Neutrophil (primary cell): ENCODE measurements around the gene CHL1.

ENCODE experiments used
- H3K27ac ChIP-seq: fragments of 200-600 bp; sonication (generic); 2 replicates; pipeline ENCODE4 v1.5.1; 2016; ENCODE audit warnings: mild to moderate bottlenecking, moderate library complexity
- H3K27me3 ChIP-seq: fragments of 200-600 bp; sonication (generic); 2 replicates; pipeline ENCODE4 v1.6.0; 2016; ENCODE audit warnings: mild to moderate bottlenecking
- H3K36me3 ChIP-seq: fragments of 200-600 bp; sonication (generic); 2 replicates; pipeline ENCODE4 v1.5.1; 2017
- H3K4me1 ChIP-seq, 2 experiments: fragments of 200-600 bp in 1 of 2; sonication (generic) in 1 of 2; 1 replicate in 1 of 2; 2 replicates in 1 of 2; pipeline versions ENCODE4 v1.5.1 to v1.6.1; 2013 to 2016; ENCODE audit warnings: low read depth in 1 of 2, low read length in 1 of 2, mild to moderate bottlenecking in 1 of 2, moderate library complexity in 1 of 2; ENCODE audit not compliant: control insufficient read depth in 1 of 2, insufficient read depth in 1 of 2
- H3K4me3 ChIP-seq, 2 experiments: fragments of 200-600 bp in 1 of 2; sonication (generic) in 1 of 2; 1 replicate in 1 of 2; 2 replicates in 1 of 2; pipeline ENCODE4 v1.5.1; 2013 to 2016; ENCODE audit warnings: low read depth in 1 of 2, low read length in 1 of 2, mild to moderate bottlenecking in 1 of 2, moderate library complexity in 1 of 2
- H3K9me3 ChIP-seq: fragments of 200-600 bp; sonication (generic); 2 replicates; pipeline ENCODE4 v1.5.1; 2016
- TF ChIP-seq, protein P1 (sequence below): fragments of 200-600 bp; sonication (generic); IDR thresholded peaks from 2 replicates; pipeline ENCODE4 v1.5.1; 2016; ENCODE audit warnings: antibody characterized with exemption

Gene CHL1

DNA sequence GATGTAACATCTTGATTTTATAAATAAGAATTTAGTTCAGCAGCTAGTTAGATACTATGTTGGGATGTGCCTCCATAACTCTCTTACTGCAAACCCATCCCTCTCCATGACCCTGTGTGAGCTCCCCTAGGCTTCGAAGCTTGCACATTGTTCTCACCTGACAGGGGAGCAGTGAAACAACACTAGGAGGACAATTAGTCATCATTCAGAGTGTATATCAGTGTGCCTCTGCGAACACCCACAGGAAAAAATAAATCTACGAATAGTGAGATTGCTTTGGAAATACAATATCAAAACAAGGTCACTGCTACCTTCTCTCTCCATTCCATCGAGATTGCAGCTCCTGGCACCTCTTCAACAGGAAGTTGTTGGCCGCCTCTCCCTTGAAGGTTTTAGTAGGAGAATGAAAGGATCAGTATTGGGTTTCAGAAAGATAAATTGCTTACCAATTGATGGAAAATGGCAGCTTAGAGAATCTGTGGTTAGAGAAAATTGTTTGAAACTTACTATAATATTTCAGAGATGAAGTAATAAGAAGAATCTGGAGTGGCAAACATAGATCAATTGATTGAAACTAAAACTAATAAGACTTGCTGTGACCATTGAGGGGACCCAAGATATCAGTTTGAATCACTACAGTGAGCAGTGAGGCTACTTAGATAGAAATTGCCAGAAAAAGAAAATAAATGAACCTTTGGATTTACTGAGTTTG is 103.2 kb downstream of the CHL1 start:
- Histone ChIP-seq H3K4me3 (no peak overlapping the region), H3K36me3 (no peaks in the 10 kb centered on the region), H3K4me1 (no peaks in the 10 kb centered on the region), H3K9me3 (no peaks in the 10 kb centered on the region), H3K27ac (no peak overlapping the region), H3K27me3 (no peaks in the 10 kb centered on the region)
- TF ChIP-seq, protein P1, sequence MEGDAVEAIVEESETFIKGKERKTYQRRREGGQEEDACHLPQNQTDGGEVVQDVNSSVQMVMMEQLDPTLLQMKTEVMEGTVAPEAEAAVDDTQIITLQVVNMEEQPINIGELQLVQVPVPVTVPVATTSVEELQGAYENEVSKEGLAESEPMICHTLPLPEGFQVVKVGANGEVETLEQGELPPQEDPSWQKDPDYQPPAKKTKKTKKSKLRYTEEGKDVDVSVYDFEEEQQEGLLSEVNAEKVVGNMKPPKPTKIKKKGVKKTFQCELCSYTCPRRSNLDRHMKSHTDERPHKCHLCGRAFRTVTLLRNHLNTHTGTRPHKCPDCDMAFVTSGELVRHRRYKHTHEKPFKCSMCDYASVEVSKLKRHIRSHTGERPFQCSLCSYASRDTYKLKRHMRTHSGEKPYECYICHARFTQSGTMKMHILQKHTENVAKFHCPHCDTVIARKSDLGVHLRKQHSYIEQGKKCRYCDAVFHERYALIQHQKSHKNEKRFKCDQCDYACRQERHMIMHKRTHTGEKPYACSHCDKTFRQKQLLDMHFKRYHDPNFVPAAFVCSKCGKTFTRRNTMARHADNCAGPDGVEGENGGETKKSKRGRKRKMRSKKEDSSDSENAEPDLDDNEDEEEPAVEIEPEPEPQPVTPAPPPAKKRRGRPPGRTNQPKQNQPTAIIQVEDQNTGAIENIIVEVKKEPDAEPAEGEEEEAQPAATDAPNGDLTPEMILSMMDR = no peak

DNA sequence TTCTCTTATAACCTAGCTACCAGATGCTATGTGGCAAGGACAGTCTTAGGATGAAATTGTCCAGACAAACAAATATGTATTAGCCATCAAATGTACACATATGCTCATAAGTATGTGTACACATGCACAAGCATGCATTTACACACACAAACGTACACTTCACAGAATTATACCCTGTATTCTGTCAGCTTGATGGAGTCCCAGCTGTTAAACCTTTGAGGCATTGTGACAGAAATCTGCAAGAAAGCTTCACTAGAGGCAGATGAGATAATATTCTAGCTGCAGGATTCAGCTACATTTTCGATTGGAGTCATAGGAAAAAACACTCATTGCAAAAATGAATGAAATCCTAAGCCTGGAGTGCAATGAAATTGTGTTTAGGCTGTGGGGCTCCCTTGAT is 110.6 kb downstream of the CHL1 start:
- TF ChIP-seq, protein P1 = no peak
- peaks cover 4% of the 10 kb centered on the region for H3K27me3 ChIP-seq
- H3K9me3 ChIP-seq = peaks cover 3% of the 10 kb centered on the region
- no peaks in the 10 kb centered on the region for H3K36me3 ChIP-seq
- no peak overlapping the region for H3K4me3 ChIP-seq
- no peaks in the 10 kb centered on the region for H3K4me1 ChIP-seq
- H3K27ac ChIP-seq = no peak overlapping the region

DNA sequence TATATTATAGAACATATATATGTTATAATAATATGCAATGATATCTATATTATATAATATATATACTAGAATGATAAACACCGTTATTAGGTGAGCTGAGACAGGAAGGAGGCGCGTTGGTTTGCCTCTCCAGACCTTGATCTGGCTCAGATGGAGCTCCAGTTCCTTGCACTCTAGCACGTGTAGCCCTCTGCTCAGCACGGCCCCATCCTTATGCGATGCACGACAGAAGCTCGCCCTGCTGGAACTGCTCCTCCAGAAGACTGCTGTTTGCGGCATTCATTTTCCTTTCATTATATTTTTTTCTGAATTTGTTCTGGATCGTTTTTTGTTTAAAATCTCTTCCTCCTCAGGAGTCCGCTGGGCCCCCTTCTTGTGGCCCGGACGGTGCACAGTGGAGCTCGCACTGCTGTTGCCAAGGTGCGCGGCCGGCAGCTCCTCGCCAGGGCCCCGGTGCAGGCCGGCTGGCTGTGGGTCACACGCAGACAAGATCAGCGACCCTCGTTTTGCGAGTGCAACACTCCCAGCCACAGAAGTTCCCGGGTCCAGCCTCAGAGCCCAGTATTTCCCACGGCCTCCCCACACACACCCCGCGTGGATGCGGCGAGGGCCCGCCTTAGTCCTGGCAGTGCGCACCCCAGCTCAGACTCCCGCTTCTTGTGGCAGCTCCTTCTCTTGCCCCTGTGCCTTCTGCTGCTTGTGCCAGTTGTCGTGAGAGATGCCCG is 112.2 kb downstream of the CHL1 start:
- TF ChIP-seq, protein P1 = no peak
- peaks cover 3% of the 10 kb centered on the region for H3K9me3 ChIP-seq
- no peak overlapping the region for H3K4me3 ChIP-seq
- H3K4me1 ChIP-seq = no peaks in the 10 kb centered on the region
- H3K27me3 ChIP-seq = peaks cover 4% of the 10 kb centered on the region
- no peaks in the 10 kb centered on the region for H3K36me3 ChIP-seq
- no peak overlapping the region for H3K27ac ChIP-seq

DNA sequence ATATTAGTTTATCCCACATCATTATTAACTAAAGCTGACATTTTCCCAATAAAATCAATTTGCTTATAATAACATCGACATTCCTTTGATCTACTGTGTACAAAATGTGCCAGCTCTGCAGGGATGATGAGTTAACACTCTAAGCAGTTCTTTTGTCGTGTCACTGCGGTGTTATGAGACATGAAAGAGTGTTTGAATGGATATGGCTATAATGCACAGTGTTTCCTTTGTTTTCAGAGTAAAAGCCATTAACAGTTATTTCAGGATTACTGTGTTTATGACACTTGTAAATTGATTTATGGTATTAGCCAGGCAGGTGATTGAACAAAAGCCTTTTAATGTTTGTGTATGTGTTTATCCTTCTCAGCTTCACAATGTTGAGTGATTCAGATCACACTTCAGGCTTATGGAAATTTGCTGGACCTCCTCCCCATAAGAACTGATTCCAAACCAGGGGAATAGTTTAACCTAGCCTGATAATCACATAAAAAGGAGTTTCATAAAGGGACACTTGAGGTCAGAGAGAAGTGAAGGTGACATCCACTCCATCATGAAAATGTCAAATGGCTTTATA is 115.7 kb downstream of the CHL1 start:
- Histone ChIP-seq H3K27me3 (peaks cover 4% of the 10 kb centered on the region), H3K36me3 (no peaks in the 10 kb centered on the region), H3K4me1 (no peaks in the 10 kb centered on the region), H3K9me3 (peaks cover 3% of the 10 kb centered on the region), H3K27ac (no peak overlapping the region), H3K4me3 (no peak overlapping the region)
- TF ChIP-seq, protein P1 = no peak

DNA sequence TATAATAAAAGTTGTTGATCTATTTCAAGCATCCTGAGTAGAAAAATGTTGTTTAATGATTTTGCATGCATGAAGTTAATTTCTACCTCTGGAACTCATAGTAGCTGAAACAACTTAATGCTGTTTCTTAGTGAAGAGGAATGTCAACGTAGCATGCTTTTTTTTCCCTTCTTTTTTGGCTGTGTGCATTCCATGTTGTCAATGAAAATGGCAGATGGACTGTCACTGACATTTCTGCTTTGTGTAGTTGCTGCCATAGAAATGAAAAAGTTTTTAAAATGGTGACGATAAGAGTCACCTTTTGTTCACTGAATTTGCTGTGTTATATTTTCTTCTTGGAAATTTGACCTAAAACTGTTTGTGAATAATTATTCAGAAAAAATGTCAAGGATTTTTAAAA is 116.3 kb downstream of the CHL1 start:
- H3K4me3 ChIP-seq = no peak overlapping the region

More for the DNA sequence above, 116.3 kb downstream of the CHL1 start:
- Histone ChIP-seq H3K4me1 (no peaks in the 10 kb centered on the region), H3K9me3 (peaks cover 3% of the 10 kb centered on the region), H3K27ac (no peak overlapping the region), H3K36me3 (no peaks in the 10 kb centered on the region), H3K27me3 (peaks cover 4% of the 10 kb centered on the region)
- TF ChIP-seq, protein P1 = no peak
